GM12874 (cell line): Measurements from ENCODE around the gene KCNS1.

Experiments used
- TF ChIP-seq, protein P1 (sequence below): IDR thresholded peaks from 2 replicates; pipeline ENCODE4 v1.5.1; 2011; ENCODE audit warnings: low read depth, mild to moderate bottlenecking, control low read depth, low read length, moderate library complexity; ENCODE audit not compliant: insufficient read depth

Gene KCNS1

DNA sequence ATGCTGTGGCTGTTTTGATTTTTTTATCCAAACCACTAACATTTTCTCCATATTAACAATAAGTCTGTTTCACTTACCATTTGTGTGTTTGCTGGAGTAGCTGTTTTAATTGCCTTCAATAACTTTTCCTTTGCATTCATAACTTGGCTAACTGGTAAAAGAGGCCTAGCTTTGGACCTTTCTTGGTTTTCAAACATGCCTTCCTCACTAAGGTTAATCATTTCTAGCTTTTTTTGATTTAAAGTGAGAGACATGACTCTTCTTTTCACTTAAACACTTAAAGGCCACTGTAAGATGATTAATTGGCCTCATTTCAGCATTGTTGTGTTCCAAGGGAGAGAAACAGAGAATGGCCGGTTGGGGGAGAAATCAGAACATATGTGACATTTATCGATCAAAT lies 20.5 kb upstream of the KCNS1 start:
- TF ChIP-seq, protein P1, sequence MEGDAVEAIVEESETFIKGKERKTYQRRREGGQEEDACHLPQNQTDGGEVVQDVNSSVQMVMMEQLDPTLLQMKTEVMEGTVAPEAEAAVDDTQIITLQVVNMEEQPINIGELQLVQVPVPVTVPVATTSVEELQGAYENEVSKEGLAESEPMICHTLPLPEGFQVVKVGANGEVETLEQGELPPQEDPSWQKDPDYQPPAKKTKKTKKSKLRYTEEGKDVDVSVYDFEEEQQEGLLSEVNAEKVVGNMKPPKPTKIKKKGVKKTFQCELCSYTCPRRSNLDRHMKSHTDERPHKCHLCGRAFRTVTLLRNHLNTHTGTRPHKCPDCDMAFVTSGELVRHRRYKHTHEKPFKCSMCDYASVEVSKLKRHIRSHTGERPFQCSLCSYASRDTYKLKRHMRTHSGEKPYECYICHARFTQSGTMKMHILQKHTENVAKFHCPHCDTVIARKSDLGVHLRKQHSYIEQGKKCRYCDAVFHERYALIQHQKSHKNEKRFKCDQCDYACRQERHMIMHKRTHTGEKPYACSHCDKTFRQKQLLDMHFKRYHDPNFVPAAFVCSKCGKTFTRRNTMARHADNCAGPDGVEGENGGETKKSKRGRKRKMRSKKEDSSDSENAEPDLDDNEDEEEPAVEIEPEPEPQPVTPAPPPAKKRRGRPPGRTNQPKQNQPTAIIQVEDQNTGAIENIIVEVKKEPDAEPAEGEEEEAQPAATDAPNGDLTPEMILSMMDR = no peak

DNA sequence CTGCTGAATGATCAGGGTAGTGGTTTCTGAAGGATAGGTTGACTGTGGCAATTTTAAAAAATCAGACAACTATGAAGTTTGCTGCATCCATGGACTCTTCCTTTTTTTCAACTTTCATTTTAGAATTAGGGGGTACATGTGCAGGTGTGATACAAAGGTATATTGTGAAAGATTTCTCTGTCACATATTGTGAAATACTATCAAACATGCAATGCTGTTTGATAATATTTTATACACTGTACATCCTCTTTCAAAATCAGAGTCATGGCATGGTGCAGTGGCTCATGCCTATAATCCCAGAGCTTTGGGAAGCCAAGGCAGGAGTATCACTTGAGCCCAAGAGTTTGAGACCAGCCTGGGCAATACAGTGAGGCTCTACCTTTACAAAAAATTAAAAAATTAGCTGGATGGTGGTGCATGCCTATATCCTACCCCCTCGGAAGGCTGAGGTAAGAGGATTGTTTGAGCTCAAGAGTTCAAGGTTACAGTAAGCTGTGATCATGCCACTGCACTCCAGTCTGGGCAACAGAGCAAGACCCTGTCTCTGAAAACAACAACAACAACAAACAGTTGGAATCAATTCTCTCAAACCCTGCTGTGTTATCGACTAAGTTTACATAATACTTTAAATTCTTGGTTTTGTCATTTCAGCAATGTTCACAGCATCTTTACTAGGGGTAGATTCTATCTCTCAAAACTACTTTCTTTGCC lies 18.8 kb upstream of the KCNS1 start:
- TF ChIP-seq, protein P1 = no peak

DNA sequence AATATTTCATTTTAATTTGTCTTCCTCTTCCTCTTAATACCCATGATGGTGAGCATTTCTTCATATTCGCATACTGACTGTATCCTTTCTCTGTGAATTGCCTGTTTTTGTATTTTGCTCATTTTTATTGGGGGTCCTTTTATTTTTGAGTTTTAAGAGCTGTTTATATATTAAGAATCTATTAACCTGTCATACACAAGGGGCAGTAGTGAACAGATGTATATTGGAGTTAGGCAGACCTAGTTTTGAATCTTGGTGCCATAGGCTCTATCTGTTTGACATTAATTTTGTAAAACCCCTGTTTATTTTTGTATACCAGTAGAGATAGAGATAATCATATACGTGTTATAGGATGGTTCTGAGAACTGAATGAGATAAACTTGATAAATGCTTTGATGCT lies 17.1 kb upstream of the KCNS1 start:
- TF ChIP-seq, protein P1 = no peak

DNA sequence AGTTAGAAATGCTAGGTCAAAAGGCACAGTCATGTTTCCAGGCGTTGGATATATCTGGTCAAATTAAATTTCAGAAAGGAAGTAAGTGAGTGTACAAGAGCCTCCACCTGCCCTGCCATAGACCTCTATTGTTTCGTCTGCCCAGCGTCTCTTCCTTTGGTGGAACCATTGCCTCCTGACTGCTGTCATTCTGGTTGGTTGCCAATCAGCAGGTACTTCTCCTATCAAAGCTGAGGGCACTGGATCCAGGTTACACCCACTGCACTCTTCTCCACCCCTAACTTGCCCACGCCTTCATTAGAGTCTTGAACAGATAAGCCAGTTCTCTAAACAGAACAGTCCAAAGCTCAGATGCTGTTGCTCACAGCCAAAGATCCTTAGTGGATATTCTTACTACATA lies 16.7 kb upstream of the KCNS1 start:
- TF ChIP-seq, protein P1 = no peak

DNA sequence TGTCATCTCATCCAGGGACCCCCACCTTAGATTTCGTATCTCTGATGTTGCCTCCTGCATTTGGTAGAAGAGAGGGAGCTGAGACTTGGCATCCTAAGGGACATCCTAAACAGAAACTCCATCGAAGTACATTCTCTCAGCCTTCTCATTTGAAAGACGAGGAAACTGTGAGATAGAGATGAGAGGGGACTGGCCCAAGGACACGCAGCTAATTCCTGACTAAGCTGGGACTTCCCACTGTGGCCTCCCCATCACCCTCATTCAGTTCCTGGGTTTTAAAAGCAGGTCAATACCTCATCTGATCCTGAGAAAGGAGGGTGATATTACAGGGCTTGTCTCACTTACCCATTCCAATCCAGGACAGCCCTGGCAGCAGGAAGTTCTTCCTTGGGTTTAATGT lies 14.9 kb upstream of the KCNS1 start:
- TF ChIP-seq, protein P1 = no peak

DNA sequence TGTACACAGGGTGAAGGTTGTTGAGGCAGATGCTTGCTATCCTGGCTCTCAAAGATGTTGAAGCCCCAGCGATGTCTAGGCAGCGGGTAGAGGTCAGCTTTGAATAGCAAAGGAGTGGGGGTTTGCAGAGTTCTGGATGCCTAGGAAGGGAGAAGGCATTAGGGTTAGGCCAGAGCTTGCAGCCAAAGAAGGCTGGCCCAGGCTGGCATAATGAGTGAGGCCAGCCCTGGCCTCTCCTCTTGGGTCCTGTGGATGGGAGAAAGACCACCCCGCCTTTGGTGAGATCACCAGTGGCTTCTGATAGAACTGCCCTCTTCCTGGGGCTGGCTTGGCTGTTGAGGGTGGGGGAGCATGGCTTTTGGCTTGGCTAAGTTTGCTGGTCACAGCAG lies 14.5 kb upstream of the KCNS1 start:
- TF ChIP-seq, protein P1 = no peak

DNA sequence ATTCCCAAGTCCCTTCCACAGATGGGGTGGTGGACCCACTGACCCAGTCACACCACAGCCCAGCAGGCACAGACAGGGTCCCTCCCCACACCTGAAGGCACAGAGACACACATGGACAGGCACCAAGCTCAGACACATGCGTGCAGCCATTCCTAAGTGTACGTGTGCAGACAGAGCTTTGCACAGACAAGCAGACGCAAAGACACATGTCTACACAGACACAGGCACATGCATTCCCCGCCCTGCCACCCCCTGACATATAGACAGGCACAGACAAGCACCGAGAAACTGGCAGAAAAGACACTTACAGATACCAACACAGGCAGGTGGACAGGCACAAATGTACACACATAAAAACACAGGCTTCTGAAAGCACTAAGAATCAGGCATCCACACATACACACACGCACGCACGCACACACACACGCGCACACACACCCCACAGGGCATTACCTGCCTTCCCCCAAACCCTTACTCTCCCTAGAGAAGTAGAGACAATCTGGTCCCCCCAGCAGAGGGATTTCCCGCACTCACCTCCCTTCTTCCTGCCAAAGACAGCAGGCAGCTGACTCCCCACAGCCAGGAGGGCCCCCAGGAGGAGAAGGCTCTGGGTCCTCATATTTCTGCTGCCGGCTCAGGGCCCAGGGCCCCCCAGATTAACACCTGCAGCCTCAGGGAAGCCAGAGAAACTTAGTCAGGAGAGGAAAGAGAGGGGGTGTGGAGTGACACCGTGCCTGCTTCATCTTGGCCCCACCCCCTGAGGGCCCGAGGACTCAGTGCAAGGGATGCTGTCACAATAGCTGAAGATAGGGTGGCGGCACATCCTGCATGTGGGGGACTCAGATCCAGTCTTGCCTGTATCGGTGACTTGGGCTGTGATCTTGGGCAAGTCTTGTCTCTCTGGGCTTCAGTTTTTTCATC lies 13.8 kb upstream of the KCNS1 start, which contains the start of gene WFDC5:
WFDC5 (minus strand) TSS at position 710 of the 921 bp plus-strand sequence; CDS start at position 619, 91 bp downstream.
- TF ChIP-seq, protein P1 = no peak
